ENCODE measurements around the gene MBD3L4. TPM values are rescaled to one million over a fixed set of nuclear protein-coding genes. Genes with fewer than 3 reads are reported as not detected.

Gene MBD3L4
- total RNA-seq, 1 donor from 2014 or later = not detected

DNA sequence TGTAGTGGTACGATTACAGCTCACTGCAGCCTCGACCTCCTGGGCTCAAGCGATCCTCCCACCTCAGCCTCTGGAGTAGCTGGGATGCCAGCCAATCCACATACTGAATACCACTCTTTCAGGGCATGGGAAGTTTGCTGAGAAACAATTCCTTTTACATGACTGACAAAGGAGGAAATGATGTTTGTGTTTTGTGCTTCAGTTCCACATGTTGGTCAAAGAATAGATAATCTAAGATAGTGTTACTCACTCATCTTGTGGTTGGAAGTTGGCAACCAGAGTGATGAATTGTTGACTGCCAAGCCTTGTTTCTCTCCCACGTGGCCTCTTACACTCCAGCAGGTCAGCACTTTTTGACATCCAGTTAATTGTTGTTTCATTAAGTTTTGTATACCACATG lies 26.3 kb downstream of the MBD3L4 start:
- Mint-ChIP-seq H3K4me3 (ENCODE audit: unreplicated experiment) (no peak overlapping the region), H3K36me3 (ENCODE audit: unreplicated experiment) (no peaks in the 10 kb centered on the region), H3K27me3 (ENCODE audit: unreplicated experiment) (no peaks in the 10 kb centered on the region), H3K4me1 (ENCODE audit: unreplicated experiment) (no peaks in the 10 kb centered on the region), H3K27ac (ENCODE audit: unreplicated experiment) (no peak overlapping the region), H3K9me3 (ENCODE audit: unreplicated experiment) (peaks cover 9% of the 10 kb centered on the region)
- peak; percentile 53 for DNase-seq (ENCODE audit: extremely low spot score, unreplicated experiment)
- TF ChIP-seq, protein P1, sequence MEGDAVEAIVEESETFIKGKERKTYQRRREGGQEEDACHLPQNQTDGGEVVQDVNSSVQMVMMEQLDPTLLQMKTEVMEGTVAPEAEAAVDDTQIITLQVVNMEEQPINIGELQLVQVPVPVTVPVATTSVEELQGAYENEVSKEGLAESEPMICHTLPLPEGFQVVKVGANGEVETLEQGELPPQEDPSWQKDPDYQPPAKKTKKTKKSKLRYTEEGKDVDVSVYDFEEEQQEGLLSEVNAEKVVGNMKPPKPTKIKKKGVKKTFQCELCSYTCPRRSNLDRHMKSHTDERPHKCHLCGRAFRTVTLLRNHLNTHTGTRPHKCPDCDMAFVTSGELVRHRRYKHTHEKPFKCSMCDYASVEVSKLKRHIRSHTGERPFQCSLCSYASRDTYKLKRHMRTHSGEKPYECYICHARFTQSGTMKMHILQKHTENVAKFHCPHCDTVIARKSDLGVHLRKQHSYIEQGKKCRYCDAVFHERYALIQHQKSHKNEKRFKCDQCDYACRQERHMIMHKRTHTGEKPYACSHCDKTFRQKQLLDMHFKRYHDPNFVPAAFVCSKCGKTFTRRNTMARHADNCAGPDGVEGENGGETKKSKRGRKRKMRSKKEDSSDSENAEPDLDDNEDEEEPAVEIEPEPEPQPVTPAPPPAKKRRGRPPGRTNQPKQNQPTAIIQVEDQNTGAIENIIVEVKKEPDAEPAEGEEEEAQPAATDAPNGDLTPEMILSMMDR (IDR thresholded peaks at IDR 0.05) = no peak

DNA sequence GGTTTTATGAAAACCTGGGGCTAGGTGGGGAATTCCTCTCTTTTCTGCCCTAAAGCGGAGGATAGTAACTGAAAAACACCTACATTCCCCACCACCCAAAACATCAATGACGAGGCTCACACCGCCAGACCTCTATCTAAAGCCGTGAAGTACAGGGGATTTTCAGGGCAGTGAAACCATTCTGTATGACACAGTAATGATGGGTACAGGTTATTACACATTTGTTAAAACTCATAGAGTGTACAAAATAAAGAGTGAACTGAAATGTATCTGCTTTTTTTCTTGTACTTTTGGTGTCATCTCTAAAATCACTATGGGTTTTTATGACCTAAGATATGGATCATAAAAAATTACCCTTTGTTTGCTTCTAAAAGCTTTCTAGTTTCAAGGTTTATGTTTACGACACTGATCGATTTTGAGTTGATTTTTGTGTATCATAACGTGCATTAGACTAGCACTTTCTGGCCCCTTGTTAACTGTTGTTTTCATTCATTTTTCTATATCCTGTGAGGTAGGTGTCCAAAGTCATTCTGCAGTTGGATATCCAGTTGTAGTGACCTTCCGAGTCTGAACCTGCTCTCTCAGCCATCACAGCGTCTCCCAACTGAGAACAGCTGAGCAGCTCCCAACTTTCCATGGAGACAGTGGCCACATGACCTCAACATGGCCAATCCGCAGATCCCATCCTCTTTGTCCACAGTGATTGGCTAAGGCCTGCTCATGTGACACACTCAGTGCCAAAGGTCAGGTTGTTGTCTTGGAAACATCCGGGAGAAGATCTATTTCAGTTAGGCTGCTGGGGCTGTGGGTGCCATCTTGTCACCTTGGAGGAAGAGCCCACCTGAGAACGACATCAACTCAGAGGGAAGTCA lies 29.0 kb downstream of the MBD3L4 start:
- no peaks in the 10 kb centered on the region for H3K36me3 Mint-ChIP-seq (ENCODE audit: unreplicated experiment)
- peaks cover 9% of the 10 kb centered on the region for H3K9me3 Mint-ChIP-seq (ENCODE audit: unreplicated experiment)
- no peak overlapping the region for H3K4me3 Mint-ChIP-seq (ENCODE audit: unreplicated experiment)
- no peaks in the 10 kb centered on the region for H3K27me3 Mint-ChIP-seq (ENCODE audit: unreplicated experiment)
- peak; percentile 51 for DNase-seq (ENCODE audit: extremely low spot score, unreplicated experiment)
- no peak overlapping the region for H3K27ac Mint-ChIP-seq (ENCODE audit: unreplicated experiment)
- H3K4me1 Mint-ChIP-seq (ENCODE audit: unreplicated experiment) = no peaks in the 10 kb centered on the region
- TF ChIP-seq, protein P1 (IDR thresholded peaks at IDR 0.05) = no peak

DNA sequence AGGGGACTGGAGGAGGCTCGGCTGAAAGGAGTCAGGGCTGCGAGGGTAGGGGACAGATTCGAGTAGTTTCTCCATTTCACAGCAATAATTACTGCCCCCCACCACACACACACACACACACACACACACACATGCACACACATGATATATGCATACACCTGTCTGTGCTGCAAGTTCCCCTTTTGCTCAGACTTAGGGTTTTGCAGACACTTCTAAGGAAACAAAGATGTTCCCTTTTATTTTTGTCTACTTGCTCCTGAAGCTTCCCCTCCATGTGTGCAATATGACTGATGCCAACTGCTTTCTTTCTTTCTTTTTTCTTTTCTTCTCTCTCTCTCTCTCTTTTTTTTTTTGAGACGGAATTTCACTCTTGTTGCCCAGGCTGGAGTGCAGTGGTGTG lies 32.1 kb downstream of the MBD3L4 start:
- TF ChIP-seq, protein P1 (IDR thresholded peaks at IDR 0.05) = no peak

DNA sequence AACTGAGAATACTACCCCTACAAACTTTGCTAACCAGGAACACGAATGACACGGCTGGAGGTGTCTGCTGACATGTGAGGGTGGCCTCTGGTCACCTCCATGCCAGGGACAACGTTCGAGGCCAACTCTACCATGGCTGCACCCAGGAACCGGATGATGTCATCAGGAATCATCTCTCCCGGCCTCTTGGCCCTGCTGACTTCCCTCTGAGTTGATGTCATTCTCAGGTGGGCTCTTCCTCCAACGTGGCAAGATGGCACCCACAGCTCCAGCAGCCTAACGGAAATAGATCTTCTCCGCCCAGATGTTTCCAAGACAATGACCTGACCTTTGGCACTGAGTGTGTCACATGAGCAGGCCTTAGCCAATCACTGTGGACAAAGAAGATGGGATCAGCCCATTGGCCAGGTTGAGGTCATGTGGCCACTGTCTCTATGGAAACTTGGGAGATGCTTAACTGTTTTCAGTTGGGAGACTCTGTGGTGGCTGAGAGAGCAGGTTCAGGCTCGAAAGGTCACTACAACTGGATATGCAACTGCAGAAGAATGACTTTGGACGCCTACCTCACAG lies 33.8 kb downstream of the MBD3L4 start:
- TF ChIP-seq, protein P1 (IDR thresholded peaks at IDR 0.05) = no peak
- no peak overlapping the region for H3K27ac Mint-ChIP-seq (ENCODE audit: unreplicated experiment)
- no peaks in the 10 kb centered on the region for H3K4me1 Mint-ChIP-seq (ENCODE audit: unreplicated experiment)
- no peak for DNase-seq (ENCODE audit: extremely low spot score, unreplicated experiment)
- no peaks in the 10 kb centered on the region for H3K27me3 Mint-ChIP-seq (ENCODE audit: unreplicated experiment)
- no peaks in the 10 kb centered on the region for H3K36me3 Mint-ChIP-seq (ENCODE audit: unreplicated experiment)
- H3K4me3 Mint-ChIP-seq (ENCODE audit: unreplicated experiment) = no peak overlapping the region
- H3K9me3 Mint-ChIP-seq (ENCODE audit: unreplicated experiment) = peaks cover 7% of the 10 kb centered on the region

More for the DNA sequence above, 32.1 kb downstream of the MBD3L4 start:
- H3K36me3 Mint-ChIP-seq (ENCODE audit: unreplicated experiment) = no peaks in the 10 kb centered on the region
- no peak overlapping the region for H3K4me3 Mint-ChIP-seq (ENCODE audit: unreplicated experiment)
- H3K27ac Mint-ChIP-seq (ENCODE audit: unreplicated experiment) = no peak overlapping the region
- H3K27me3 Mint-ChIP-seq (ENCODE audit: unreplicated experiment) = no peaks in the 10 kb centered on the region
- no peaks in the 10 kb centered on the region for H3K4me1 Mint-ChIP-seq (ENCODE audit: unreplicated experiment)
- H3K9me3 Mint-ChIP-seq (ENCODE audit: unreplicated experiment) = peaks cover 9% of the 10 kb centered on the region
- no peak for DNase-seq (ENCODE audit: extremely low spot score, unreplicated experiment)

DNA sequence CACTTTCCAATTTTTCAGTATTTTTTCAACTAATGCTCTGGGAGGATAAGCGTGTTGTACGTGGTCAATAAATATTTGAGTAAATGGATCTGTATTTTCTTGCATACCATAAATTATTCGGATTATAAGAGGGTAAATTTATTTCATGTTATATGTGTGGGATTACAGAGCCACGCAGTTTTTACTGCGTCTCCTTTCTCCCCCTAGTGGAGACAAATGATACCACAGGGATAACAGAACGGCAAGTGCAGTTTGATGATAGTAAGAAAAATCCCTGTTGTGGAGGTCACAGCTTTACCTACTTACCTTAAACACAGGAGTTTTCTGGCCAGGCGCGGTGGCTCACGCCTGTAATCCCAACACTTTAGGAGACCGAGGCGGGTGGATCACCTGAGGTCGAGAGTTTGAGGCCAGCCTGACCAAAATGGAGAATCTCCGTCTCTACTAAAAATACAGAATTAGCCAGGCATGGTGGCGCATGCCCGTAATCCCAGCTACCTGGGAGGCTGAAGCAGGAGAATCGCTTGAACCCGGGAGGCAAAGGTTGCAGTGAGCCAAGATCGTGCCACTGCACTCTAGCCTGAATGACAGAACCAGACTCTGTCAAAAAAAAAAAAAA lies 35.6 kb downstream of the MBD3L4 start:
- Mint-ChIP-seq H3K36me3 (ENCODE audit: unreplicated experiment) (no peaks in the 10 kb centered on the region), H3K4me1 (ENCODE audit: unreplicated experiment) (no peaks in the 10 kb centered on the region), H3K9me3 (ENCODE audit: unreplicated experiment) (peaks cover 11% of the 10 kb centered on the region), H3K27me3 (ENCODE audit: unreplicated experiment) (no peaks in the 10 kb centered on the region), H3K4me3 (ENCODE audit: unreplicated experiment) (no peak overlapping the region), H3K27ac (ENCODE audit: unreplicated experiment) (no peak overlapping the region)
- DNase-seq (ENCODE audit: extremely low spot score, unreplicated experiment) = no peak
- TF ChIP-seq, protein P1 (IDR thresholded peaks at IDR 0.05) = peak; percentile 77
